Glutamatergic neuron (in vitro differentiated cells): ENCODE measurements around the gene RPL13. TPM values are rescaled to one million over a fixed set of nuclear protein-coding genes. Genes with fewer than 3 reads are reported as not detected.

Experiments used
- DNase-seq: peaks from one replicate; pipeline ENCODE4 v3.0.0; 2022
- H3K27ac Mint-ChIP-seq: one replicate; pipeline ENCODE4 v1.8.0; 2020; ENCODE audit warnings: mild to moderate bottlenecking, mixed read lengths, inconsistent platforms; ENCODE audit not compliant: unreplicated experiment
- H3K27me3 Mint-ChIP-seq: one replicate; pipeline ENCODE4 v1.8.0; 2020; ENCODE audit warnings: mild to moderate bottlenecking, moderate library complexity, mixed read lengths, inconsistent platforms; ENCODE audit not compliant: unreplicated experiment
- H3K36me3 Mint-ChIP-seq: one replicate; pipeline ENCODE4 v1.8.0; 2020; ENCODE audit warnings: mild to moderate bottlenecking, mixed read lengths, inconsistent platforms; ENCODE audit not compliant: unreplicated experiment
- H3K4me1 Mint-ChIP-seq: one replicate; pipeline ENCODE4 v1.8.0; 2020; ENCODE audit warnings: mild to moderate bottlenecking, low read depth, mixed read lengths, inconsistent platforms; ENCODE audit not compliant: unreplicated experiment
- H3K4me3 Mint-ChIP-seq: one replicate; pipeline ENCODE4 v1.8.0; 2020; ENCODE audit warnings: mild to moderate bottlenecking, mixed read lengths, inconsistent platforms; ENCODE audit not compliant: unreplicated experiment
- H3K9me3 Mint-ChIP-seq: one replicate; pipeline ENCODE4 v1.8.0; 2020; ENCODE audit warnings: mild to moderate bottlenecking, moderate library complexity, mixed read lengths, inconsistent platforms; ENCODE audit not compliant: unreplicated experiment
- total RNA-seq: library from RNA; stranded (reverse); fragmentation: NEBNext Ultra II Directional; extraction: Animal tissue kit (Norgen Biotek cat#: 25700); gene quantifications from one replicate; pipeline ENCODE4 v1.2.1, GENCODE V29; 2021; ENCODE audit not compliant: unreplicated experiment
- TF ChIP-seq, protein P1 (sequence below): fragments of 200-600 bp; sonication (generic); IDR thresholded peaks from one replicate; pipeline ENCODE4 v1.5.0; 2021; ENCODE audit not compliant: partially characterized antibody, unreplicated experiment

Gene RPL13
- total RNA-seq, 1 donor from 2014 or later: 893 TPM

DNA sequence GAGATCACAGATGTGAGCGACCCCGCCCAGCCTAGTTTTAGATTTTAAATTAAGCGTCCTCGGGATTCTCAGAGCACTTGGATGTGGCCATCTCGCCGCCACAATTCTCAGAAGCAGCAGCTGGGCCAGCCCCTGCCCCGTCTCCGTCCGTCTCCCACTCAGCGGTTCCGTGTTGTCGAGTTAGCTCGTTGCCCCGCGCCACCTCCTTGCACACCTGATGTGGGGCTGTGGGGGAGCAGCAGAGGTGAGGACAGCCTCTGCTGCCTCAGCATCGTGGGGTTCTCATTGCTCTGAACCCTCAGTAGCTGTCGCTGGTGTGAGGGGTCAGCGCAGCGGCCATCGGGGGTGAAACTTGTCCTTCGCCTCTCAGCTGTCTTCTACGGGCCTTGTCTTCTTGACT lies 8.2 kb upstream of the RPL13 start:
- peaks cover 8% of the 10 kb centered on the region for H3K9me3 Mint-ChIP-seq
- peaks cover 6% of the 10 kb centered on the region for H3K4me1 Mint-ChIP-seq
- no peak overlapping the region for H3K27ac Mint-ChIP-seq
- DNase-seq: no peak
- H3K36me3 Mint-ChIP-seq: no peaks in the 10 kb centered on the region
- no peak overlapping the region for H3K4me3 Mint-ChIP-seq
- peaks cover 1% of the 10 kb centered on the region for H3K27me3 Mint-ChIP-seq
- TF ChIP-seq, protein P1, sequence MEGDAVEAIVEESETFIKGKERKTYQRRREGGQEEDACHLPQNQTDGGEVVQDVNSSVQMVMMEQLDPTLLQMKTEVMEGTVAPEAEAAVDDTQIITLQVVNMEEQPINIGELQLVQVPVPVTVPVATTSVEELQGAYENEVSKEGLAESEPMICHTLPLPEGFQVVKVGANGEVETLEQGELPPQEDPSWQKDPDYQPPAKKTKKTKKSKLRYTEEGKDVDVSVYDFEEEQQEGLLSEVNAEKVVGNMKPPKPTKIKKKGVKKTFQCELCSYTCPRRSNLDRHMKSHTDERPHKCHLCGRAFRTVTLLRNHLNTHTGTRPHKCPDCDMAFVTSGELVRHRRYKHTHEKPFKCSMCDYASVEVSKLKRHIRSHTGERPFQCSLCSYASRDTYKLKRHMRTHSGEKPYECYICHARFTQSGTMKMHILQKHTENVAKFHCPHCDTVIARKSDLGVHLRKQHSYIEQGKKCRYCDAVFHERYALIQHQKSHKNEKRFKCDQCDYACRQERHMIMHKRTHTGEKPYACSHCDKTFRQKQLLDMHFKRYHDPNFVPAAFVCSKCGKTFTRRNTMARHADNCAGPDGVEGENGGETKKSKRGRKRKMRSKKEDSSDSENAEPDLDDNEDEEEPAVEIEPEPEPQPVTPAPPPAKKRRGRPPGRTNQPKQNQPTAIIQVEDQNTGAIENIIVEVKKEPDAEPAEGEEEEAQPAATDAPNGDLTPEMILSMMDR: no peak

DNA sequence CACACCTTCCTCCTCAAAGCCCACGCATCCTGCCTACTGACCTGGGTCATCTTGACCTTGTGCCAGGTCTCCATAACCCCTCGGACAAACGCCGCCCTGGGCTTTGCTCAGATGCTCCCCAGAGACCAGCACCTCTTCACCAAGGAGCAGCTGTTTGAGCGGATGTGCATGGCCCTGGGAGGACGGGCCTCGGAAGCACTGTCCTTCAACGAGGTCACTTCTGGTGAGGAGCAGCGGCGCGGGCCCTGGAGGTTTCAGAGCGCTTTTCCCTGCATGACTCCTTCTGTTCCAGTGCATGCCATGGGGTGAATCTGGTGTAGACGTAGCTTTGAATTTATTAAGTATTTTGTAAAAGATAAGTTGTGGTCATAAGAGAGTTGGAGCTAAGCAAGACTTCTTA lies 7.6 kb upstream of the RPL13 start:
- TF ChIP-seq, protein P1: no peak

DNA sequence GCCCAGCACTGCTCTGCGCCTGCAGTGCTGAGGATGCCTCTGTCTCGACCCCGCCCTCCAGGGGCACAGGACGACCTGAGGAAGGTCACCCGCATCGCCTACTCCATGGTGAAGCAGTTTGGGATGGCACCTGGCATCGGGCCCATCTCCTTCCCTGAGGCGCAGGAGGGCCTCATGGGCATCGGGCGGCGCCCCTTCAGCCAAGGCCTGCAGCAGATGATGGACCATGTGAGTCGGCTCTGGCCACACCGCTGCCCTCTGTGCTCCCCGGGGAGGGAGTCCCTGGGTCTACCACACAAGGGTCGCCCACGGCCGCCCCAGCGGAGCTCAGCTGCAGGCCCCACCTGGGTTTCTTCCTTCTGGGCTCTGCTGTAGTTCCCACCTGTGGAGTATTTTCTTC lies 6.7 kb upstream of the RPL13 start:
- Mint-ChIP-seq H3K36me3 (no peaks in the 10 kb centered on the region), H3K27ac (no peak overlapping the region), H3K4me3 (no peak overlapping the region), H3K27me3 (no peaks in the 10 kb centered on the region), H3K9me3 (peaks cover 8% of the 10 kb centered on the region), H3K4me1 (peaks cover 6% of the 10 kb centered on the region)
- TF ChIP-seq, protein P1: no peak
- no peak for DNase-seq

More for the DNA sequence above, 7.6 kb upstream of the RPL13 start:
- Mint-ChIP-seq H3K4me3 (no peak overlapping the region), H3K9me3 (peaks cover 8% of the 10 kb centered on the region), H3K27me3 (peaks cover 1% of the 10 kb centered on the region), H3K36me3 (no peaks in the 10 kb centered on the region), H3K4me1 (peaks cover 6% of the 10 kb centered on the region), H3K27ac (peak overlapping the region; percentile 48)
- DNase-seq: no peak

DNA sequence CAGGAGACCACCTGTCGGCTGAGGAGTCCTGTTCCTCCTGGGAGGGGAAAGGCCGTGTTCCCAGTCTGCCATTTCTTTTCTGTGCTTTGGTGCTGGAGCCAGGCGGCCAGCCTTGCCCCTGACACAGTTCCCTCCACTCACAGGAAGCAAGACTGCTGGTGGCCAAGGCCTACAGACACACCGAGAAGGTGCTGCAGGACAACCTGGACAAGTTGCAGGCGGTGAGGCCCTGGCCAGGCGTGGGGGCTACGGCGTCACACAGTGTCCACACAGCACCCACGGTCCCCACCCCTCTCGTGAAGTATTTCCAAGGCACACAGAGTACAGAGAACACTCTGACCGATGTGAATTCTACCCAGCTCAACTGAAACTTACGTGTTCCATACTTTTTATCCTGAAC lies 6.1 kb upstream of the RPL13 start:
- Mint-ChIP-seq H3K27me3 (no peaks in the 10 kb centered on the region), H3K27ac (no peak overlapping the region), H3K9me3 (peaks cover 8% of the 10 kb centered on the region), H3K4me3 (no peak overlapping the region), H3K36me3 (no peaks in the 10 kb centered on the region), H3K4me1 (peaks cover 6% of the 10 kb centered on the region)
- no peak for DNase-seq
- TF ChIP-seq, protein P1: no peak

DNA sequence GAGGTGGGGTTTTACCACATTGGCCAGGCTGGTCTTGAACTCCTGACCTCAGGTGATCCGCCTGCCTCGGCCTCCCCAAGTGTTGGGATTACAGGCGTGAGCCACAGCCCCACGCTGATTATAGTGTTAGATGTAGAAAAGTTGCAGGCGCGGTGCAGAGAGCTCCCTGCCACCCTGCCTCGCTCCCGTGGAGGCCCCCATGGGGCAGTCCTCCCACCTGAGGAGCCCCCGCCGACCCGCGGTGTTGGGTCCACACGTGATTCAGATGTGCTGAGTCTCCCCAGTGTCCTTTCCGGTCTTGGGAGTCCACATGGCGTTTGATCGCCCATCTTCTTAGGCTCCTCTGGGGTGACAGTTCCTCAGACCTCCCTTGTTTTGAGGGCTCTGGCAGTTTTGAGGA lies 5.2 kb upstream of the RPL13 start:
- H3K27me3 Mint-ChIP-seq: no peaks in the 10 kb centered on the region
- H3K27ac Mint-ChIP-seq: no peak overlapping the region
- TF ChIP-seq, protein P1: no peak
- H3K9me3 Mint-ChIP-seq: peaks cover 13% of the 10 kb centered on the region
- no peak overlapping the region for H3K4me3 Mint-ChIP-seq
- no peaks in the 10 kb centered on the region for H3K36me3 Mint-ChIP-seq
- H3K4me1 Mint-ChIP-seq: peaks cover 6% of the 10 kb centered on the region
- DNase-seq: no peak
